T-helper 1 cell (primary cell): ENCODE data around the gene ASIP.
"Not testable (repeated sequence)": the region's sequence is repeated elsewhere in the genome, so short reads cannot be mapped to it uniquely, and the experiment has no call there.

ENCODE experiments used
- DNase-seq, 5 donors: peaks; one replicate each; pipeline ENCODE4 v3.0.0-alpha.2; 2012 to 2020

The ASIP gene

GRCh38 chr20:34290471-34290870 is 49.2 kb downstream of the ASIP start:
- no peak for DNase-seq

- no peak for DNase-seq
Measured at GRCh38 chr20:34292496-34292895, 51.3 kb downstream of the ASIP start.

- DNase-seq: no peak
Measured at GRCh38 chr20:34293119-34293518, 51.9 kb downstream of the ASIP start.

GRCh38 chr20:34293589-34293988 is 52.4 kb downstream of the ASIP start:
- DNase-seq: no peak

GRCh38 chr20:34294563-34294962 is 53.3 kb downstream of the ASIP start:
- DNase-seq: no peak

GRCh38 chr20:34295284-34295683 is 54.1 kb downstream of the ASIP start:
- DNase-seq: no peak

GRCh38 chr20:34296468-34296867 is 55.2 kb downstream of the ASIP start:
- DNase-seq: no peak

GRCh38 chr20:34298294-34298784 is 57.1 kb downstream of the ASIP start:
- not testable (repeated sequence) for DNase-seq

GRCh38 chr20:34299556-34300255 is 58.5 kb downstream of the ASIP start:
- DNase-seq: no peak

- DNase-seq: no peak
Measured at GRCh38 chr20:34300256-34300806, 59.1 kb downstream of the ASIP start.

GRCh38 chr20:34300809-34301586 is 59.8 kb downstream of the ASIP start:
- no peak for DNase-seq

- DNase-seq: no peak
Measured at GRCh38 chr20:34301587-34302311, 60.5 kb downstream of the ASIP start.

- no peak for DNase-seq
Measured at GRCh38 chr20:34302312-34302722, 61.1 kb downstream of the ASIP start.

GRCh38 chr20:34302723-34303533 is 61.7 kb downstream of the ASIP start, which contains the start of gene AHCY:
Gene AHCY (minus strand): TSS chr20:34303355. CDS start chr20:34303270, 85 bp downstream.
- peak; percentile 84 to 93 (median 90) for DNase-seq

- DNase-seq: no peak
Measured at GRCh38 chr20:34305333-34306230, 64.4 kb downstream of the ASIP start.

- DNase-seq: no peak
Measured at GRCh38 chr20:34309691-34310090, 68.5 kb downstream of the ASIP start.

GRCh38 chr20:34310481-34311117 is 69.4 kb downstream of the ASIP start:
- DNase-seq: no peak

GRCh38 chr20:34311118-34312023 is 70.1 kb downstream of the ASIP start:
- DNase-seq: no peak

GRCh38 chr20:34312024-34312460 is 70.8 kb downstream of the ASIP start:
- no peak for DNase-seq
